ENCODE results near the gene DAPK1.
"Not testable (repeated sequence)": the region's sequence is repeated elsewhere in the genome, so short reads cannot be mapped to it uniquely, and the experiment has no call there.

DAPK1 gene

GRCh38 chr9:87548159-87548558, 50.5 kb downstream of the DAPK1 start:
- DNase-seq: no peak

GRCh38 chr9:87549088-87549487, 51.4 kb downstream of the DAPK1 start:
- not testable (repeated sequence) for DNase-seq

GRCh38 chr9:87549791-87550190, 52.1 kb downstream of the DAPK1 start:
- no peak for DNase-seq

- DNase-seq: no peak
Observed at GRCh38 chr9:87550253-87550954, 52.7 kb downstream of the DAPK1 start.

GRCh38 chr9:87551772-87552217, 54.1 kb downstream of the DAPK1 start:
- no peak for DNase-seq

GRCh38 chr9:87554171-87554910, 56.7 kb downstream of the DAPK1 start:
- no peak for DNase-seq

GRCh38 chr9:87554976-87555375, 57.3 kb downstream of the DAPK1 start:
- no peak for DNase-seq

- no peak for DNase-seq
Observed at GRCh38 chr9:87556039-87556438, 58.4 kb downstream of the DAPK1 start.

- DNase-seq: no peak
Observed at GRCh38 chr9:87556821-87557220, 59.2 kb downstream of the DAPK1 start.

GRCh38 chr9:87557996-87558395, 60.3 kb downstream of the DAPK1 start:
- no peak for DNase-seq

- DNase-seq: no peak
Observed at GRCh38 chr9:87558606-87559190, 61.0 kb downstream of the DAPK1 start.

- no peak for DNase-seq
Observed at GRCh38 chr9:87562062-87562461, 64.4 kb downstream of the DAPK1 start.

- DNase-seq: no peak
Observed at GRCh38 chr9:87562530-87563170, 65.0 kb downstream of the DAPK1 start.

GRCh38 chr9:87564111-87564510, 66.4 kb downstream of the DAPK1 start:
- no peak for DNase-seq

GRCh38 chr9:87564791-87565241, 67.1 kb downstream of the DAPK1 start:
- no peak for DNase-seq

- no peak for DNase-seq
Observed at GRCh38 chr9:87567001-87567400, 69.3 kb downstream of the DAPK1 start.

- no peak for DNase-seq
Observed at GRCh38 chr9:87567571-87567970, 69.9 kb downstream of the DAPK1 start.

GRCh38 chr9:87567983-87568382, 70.3 kb downstream of the DAPK1 start:
- no peak for DNase-seq

GRCh38 chr9:87568401-87568800, 70.7 kb downstream of the DAPK1 start:
- DNase-seq: no peak

GRCh38 chr9:87569008-87569509, 71.4 kb downstream of the DAPK1 start:
- DNase-seq: no peak

- no peak for DNase-seq
Observed at GRCh38 chr9:87569518-87569917, 71.9 kb downstream of the DAPK1 start.

GRCh38 chr9:87570000-87570908, 72.6 kb downstream of the DAPK1 start:
- no peak for DNase-seq

All from CD4-positive, alpha-beta T cell treated with Interleukin-21 for 1 hour (primary cell).